Stimulated activated naive B cell treated with anti-CD40 and anti-IgM and Interleukin-4, amounts not matched to agents 10 μg/mL and 1 μg/mL and 100 μg/mL, for 72 hours (primary cell): Measurements from ENCODE around the gene MB21D2.
"Not testable (repeated sequence)": the region's sequence is repeated elsewhere in the genome, so short reads cannot be mapped to it uniquely, and the experiment has no call there.

ENCODE experiments used
- ATAC-seq, 2 donors: fragments of 150-1000 bp; cut with Tn5 transposase; replicated peaks; 2 replicates each; pipeline ENCODE4 v1.10.0; 2021; ENCODE audit warnings: moderate library complexity in 1 of 2
- DNase-seq: peaks from one replicate; pipeline ENCODE4 v3.0.0; 2021
- H3K27ac Mint-ChIP-seq: one replicate; pipeline ENCODE4 v1.8.0; 2022; ENCODE audit warnings: mild to moderate bottlenecking, mixed read lengths
- H3K27me3 Mint-ChIP-seq, 2 donors: one replicate each; pipeline ENCODE4 v1.8.0; 2022; ENCODE audit warnings: mixed read lengths in 2 of 2
- H3K36me3 Mint-ChIP-seq, 2 donors: one replicate each; pipeline ENCODE4 v1.8.0; 2022; ENCODE audit warnings: mixed read lengths in 2 of 2, mild to moderate bottlenecking in 1 of 2
- H3K4me1 Mint-ChIP-seq, 2 donors: one replicate each; pipeline ENCODE4 v1.8.0; 2022; ENCODE audit warnings: mixed read lengths in 2 of 2, mild to moderate bottlenecking in 1 of 2
- H3K4me3 Mint-ChIP-seq, 2 donors: one replicate each; pipeline ENCODE4 v1.8.0; 2022; ENCODE audit warnings: mild to moderate bottlenecking in 2 of 2, mixed read lengths in 2 of 2, moderate library complexity in 1 of 2
- H3K9me3 Mint-ChIP-seq, 2 donors: one replicate each; pipeline ENCODE4 v1.8.0; 2022; ENCODE audit warnings: mixed read lengths in 2 of 2, mild to moderate bottlenecking in 1 of 2

Gene MB21D2

GRCh38 chr3:192819001-192819569 lies 98.6 kb downstream of the MB21D2 start:
- DNase-seq (no peak), ATAC-seq (peak in 1 of 2 donors; percentile 56)
- Mint-ChIP-seq H3K4me3 (no peak overlapping the region), H3K9me3 (no peaks in the 10 kb centered on the region), H3K36me3 (no peaks in the 10 kb centered on the region), H3K27me3 (peaks cover 0 to 27% of the 10 kb centered on the region in 2 donors), H3K4me1 (no peaks in the 10 kb centered on the region), H3K27ac (no peak overlapping the region)

- no peaks in the 10 kb centered on the region for H3K9me3 Mint-ChIP-seq
- H3K27ac Mint-ChIP-seq: no peak overlapping the region
- ATAC-seq: no peak
- no peak overlapping the region for H3K4me3 Mint-ChIP-seq
- no peaks in the 10 kb centered on the region for H3K4me1 Mint-ChIP-seq
- DNase-seq: no peak
- no peaks in the 10 kb centered on the region for H3K36me3 Mint-ChIP-seq
- H3K27me3 Mint-ChIP-seq: peaks cover 0 to 27% of the 10 kb centered on the region in 2 donors
These were observed 99.5 kb downstream of the MB21D2 start for GRCh38 chr3:192818126-192818525.

GRCh38 chr3:192817506-192817905 lies 100.2 kb downstream of the MB21D2 start:
- no peak for ATAC-seq
- no peaks in the 10 kb centered on the region for H3K4me1 Mint-ChIP-seq

GRCh38 chr3:192817053-192817452 lies 100.6 kb downstream of the MB21D2 start:
- Mint-ChIP-seq H3K4me1 (no peaks in the 10 kb centered on the region), H3K36me3 (no peaks in the 10 kb centered on the region), H3K27ac (no peak overlapping the region), H3K4me3 (no peak overlapping the region), H3K27me3 (peaks cover 0 to 30% of the 10 kb centered on the region in 2 donors), H3K9me3 (no peaks in the 10 kb centered on the region)
- DNase-seq (no peak), ATAC-seq (no peak)

More at GRCh38 chr3:192817506-192817905, 100.2 kb downstream of the MB21D2 start:
- Mint-ChIP-seq H3K4me3 (no peak overlapping the region), H3K27me3 (peaks cover 0 to 28% of the 10 kb centered on the region in 2 donors), H3K9me3 (no peaks in the 10 kb centered on the region), H3K27ac (no peak overlapping the region), H3K36me3 (no peaks in the 10 kb centered on the region)
- no peak for DNase-seq

GRCh38 chr3:192816351-192816750 lies 101.3 kb downstream of the MB21D2 start:
- H3K36me3 Mint-ChIP-seq: no peaks in the 10 kb centered on the region
- H3K27me3 Mint-ChIP-seq: peaks cover 0 to 23% of the 10 kb centered on the region in 2 donors
- no peaks in the 10 kb centered on the region for H3K4me1 Mint-ChIP-seq
- H3K9me3 Mint-ChIP-seq: no peaks in the 10 kb centered on the region
- no peak for ATAC-seq
- H3K4me3 Mint-ChIP-seq: no peak overlapping the region
- no peak for DNase-seq
- no peak overlapping the region for H3K27ac Mint-ChIP-seq

- Mint-ChIP-seq H3K9me3 (no peaks in the 10 kb centered on the region), H3K4me3 (no peak overlapping the region), H3K27me3 (peaks cover 7 to 17% of the 10 kb centered on the region in 2 donors), H3K27ac (no peak overlapping the region), H3K36me3 (no peaks in the 10 kb centered on the region), H3K4me1 (no peaks in the 10 kb centered on the region)
- no peak for ATAC-seq
- DNase-seq: peak; percentile 5
These were observed 104.8 kb downstream of the MB21D2 start for GRCh38 chr3:192812743-192813383.

- Mint-ChIP-seq H3K4me1 (no peaks in the 10 kb centered on the region), H3K36me3 (no peaks in the 10 kb centered on the region), H3K4me3 (no peak overlapping the region), H3K27ac (no peak overlapping the region), H3K9me3 (no peaks in the 10 kb centered on the region), H3K27me3 (peaks cover 6 to 7% of the 10 kb centered on the region in 2 donors)
- ATAC-seq (no peak), DNase-seq (no peak)
These were observed 111.9 kb downstream of the MB21D2 start for GRCh38 chr3:192805711-192806110.

GRCh38 chr3:192804502-192804901 lies 113.2 kb downstream of the MB21D2 start:
- DNase-seq: no peak
- H3K4me3 Mint-ChIP-seq: no peak overlapping the region
- no peaks in the 10 kb centered on the region for H3K36me3 Mint-ChIP-seq
- no peak overlapping the region for H3K27ac Mint-ChIP-seq
- H3K27me3 Mint-ChIP-seq: peaks cover 6% of the 10 kb centered on the region in 2 donors
- no peaks in the 10 kb centered on the region for H3K4me1 Mint-ChIP-seq
- no peaks in the 10 kb centered on the region for H3K9me3 Mint-ChIP-seq
- no peak for ATAC-seq

GRCh38 chr3:192802957-192803899 lies 114.4 kb downstream of the MB21D2 start:
- Mint-ChIP-seq H3K36me3 (no peaks in the 10 kb centered on the region), H3K4me1 (no peaks in the 10 kb centered on the region), H3K27me3 (peaks cover 6 to 13% of the 10 kb centered on the region in 2 donors), H3K9me3 (no peaks in the 10 kb centered on the region), H3K4me3 (no peak overlapping the region), H3K27ac (no peak overlapping the region)
- DNase-seq (no peak), ATAC-seq (peak in 1 of 2 donors; percentile 43)

GRCh38 chr3:192801985-192802384 lies 115.7 kb downstream of the MB21D2 start:
- no peak overlapping the region for H3K27ac Mint-ChIP-seq

GRCh38 chr3:192799721-192800120 lies 117.9 kb downstream of the MB21D2 start:
- H3K27ac Mint-ChIP-seq: no peak overlapping the region
- no peaks in the 10 kb centered on the region for H3K36me3 Mint-ChIP-seq
- no peak for ATAC-seq

More at GRCh38 chr3:192801985-192802384, 115.7 kb downstream of the MB21D2 start:
- Mint-ChIP-seq H3K36me3 (no peaks in the 10 kb centered on the region), H3K4me3 (no peak overlapping the region), H3K4me1 (no peaks in the 10 kb centered on the region), H3K27me3 (peaks cover under 1 to 13% of the 10 kb centered on the region in 2 donors), H3K9me3 (no peaks in the 10 kb centered on the region)
- ATAC-seq (peak in 1 of 2 donors; percentile 12), DNase-seq (no peak)

GRCh38 chr3:192795021-192795420 lies 122.6 kb downstream of the MB21D2 start:
- no peaks in the 10 kb centered on the region for H3K4me1 Mint-ChIP-seq
- H3K9me3 Mint-ChIP-seq: no peaks in the 10 kb centered on the region
- ATAC-seq (no peak), DNase-seq (no peak)
- H3K27ac Mint-ChIP-seq: no peak overlapping the region
- no peak overlapping the region for H3K4me3 Mint-ChIP-seq
- peaks cover 0 to 6% of the 10 kb centered on the region in 2 donors for H3K27me3 Mint-ChIP-seq
- no peaks in the 10 kb centered on the region for H3K36me3 Mint-ChIP-seq

More at GRCh38 chr3:192799721-192800120, 117.9 kb downstream of the MB21D2 start:
- no peak for DNase-seq
- Mint-ChIP-seq H3K4me1 (no peaks in the 10 kb centered on the region), H3K9me3 (no peaks in the 10 kb centered on the region), H3K27me3 (peaks cover 0 to 13% of the 10 kb centered on the region in 2 donors), H3K4me3 (no peak overlapping the region)

GRCh38 chr3:192794216-192794615 lies 123.4 kb downstream of the MB21D2 start:
- peaks cover 0 to 5% of the 10 kb centered on the region in 2 donors for H3K27me3 Mint-ChIP-seq
- no peaks in the 10 kb centered on the region for H3K9me3 Mint-ChIP-seq
- H3K27ac Mint-ChIP-seq: no peak overlapping the region
- DNase-seq (no peak), ATAC-seq (no peak)
- no peak overlapping the region for H3K4me3 Mint-ChIP-seq
- no peaks in the 10 kb centered on the region for H3K4me1 Mint-ChIP-seq
- no peaks in the 10 kb centered on the region for H3K36me3 Mint-ChIP-seq

GRCh38 chr3:192788816-192789515 lies 128.7 kb downstream of the MB21D2 start:
- H3K27me3 Mint-ChIP-seq, ATAC-seq, DNase-seq, H3K36me3 Mint-ChIP-seq, H3K9me3 Mint-ChIP-seq, H3K4me3 Mint-ChIP-seq, H3K4me1 Mint-ChIP-seq, H3K27ac Mint-ChIP-seq: not testable (repeated sequence)
